IPS DF 19.7 (cell line): ENCODE measurements around the gene TPK1.

Experiments
- DNase-seq: peaks from one replicate; pipeline ENCODE4 v3.0.0-alpha.2; 2013; ENCODE audit warnings: low read depth, low spot score

Gene TPK1

GRCh38 chr7:144534196-144534595 is 301.7 kb downstream of the TPK1 start:
- no peak for DNase-seq

GRCh38 chr7:144531181-144531580 is 304.7 kb downstream of the TPK1 start:
- DNase-seq: no peak

GRCh38 chr7:144529269-144529926 is 306.5 kb downstream of the TPK1 start:
- DNase-seq: no peak

- no peak for DNase-seq
These were observed 307.3 kb downstream of the TPK1 start for GRCh38 chr7:144528536-144529045.

- DNase-seq: no peak
These were observed 308.8 kb downstream of the TPK1 start for GRCh38 chr7:144527051-144527471.

- DNase-seq: no peak
These were observed 309.9 kb downstream of the TPK1 start for GRCh38 chr7:144525956-144526355.

- no peak for DNase-seq
These were observed 311.6 kb downstream of the TPK1 start for GRCh38 chr7:144524271-144524670.

GRCh38 chr7:144523621-144524020 is 312.2 kb downstream of the TPK1 start:
- DNase-seq: no peak

- no peak for DNase-seq
These were observed 315.9 kb downstream of the TPK1 start for GRCh38 chr7:144519925-144520324.

- no peak for DNase-seq
These were observed 317.5 kb downstream of the TPK1 start for GRCh38 chr7:144518360-144518759.

GRCh38 chr7:144517749-144518148 is 318.1 kb downstream of the TPK1 start:
- no peak for DNase-seq

GRCh38 chr7:144516729-144517525 is 318.9 kb downstream of the TPK1 start:
- no peak for DNase-seq

- no peak for DNase-seq
These were observed 322.5 kb downstream of the TPK1 start for GRCh38 chr7:144513334-144513733.

- DNase-seq: no peak
These were observed 325.2 kb downstream of the TPK1 start for GRCh38 chr7:144510621-144511020.

- DNase-seq: no peak
These were observed 327.2 kb downstream of the TPK1 start for GRCh38 chr7:144508702-144509101.

GRCh38 chr7:144503215-144503614 is 332.6 kb downstream of the TPK1 start:
- no peak for DNase-seq

GRCh38 chr7:144500225-144500624 is 335.6 kb downstream of the TPK1 start:
- DNase-seq: no peak

GRCh38 chr7:144497282-144497681 is 338.6 kb downstream of the TPK1 start:
- DNase-seq: no peak

GRCh38 chr7:144494355-144494754 is 341.5 kb downstream of the TPK1 start:
- no peak for DNase-seq

- no peak for DNase-seq
These were observed 346.3 kb downstream of the TPK1 start for GRCh38 chr7:144489504-144489903.

- DNase-seq: no peak
These were observed 346.9 kb downstream of the TPK1 start for GRCh38 chr7:144488977-144489376.

- DNase-seq: peak; percentile 57
These were observed 348.0 kb downstream of the TPK1 start for GRCh38 chr7:144487901-144488300.

- no peak for DNase-seq
These were observed 351.4 kb downstream of the TPK1 start for GRCh38 chr7:144484445-144484844.
